Inflammatory macrophage (primary cell): Measurements from ENCODE around the gene USP43.
A peak's percentile ranks its signal among the peaks of the same experiment; 100 is the strongest.

Source experiments
- DNase-seq, 2 donors: peaks; one replicate each; pipeline ENCODE4 v3.0.0-alpha.2; 2020 to 2022

The USP43 gene

GRCh38 chr17:9715503-9716016 lies 70.2 kb downstream of the USP43 start:
- DNase-seq: no peak

- DNase-seq: no peak
These were observed 80.3 kb downstream of the USP43 start for GRCh38 chr17:9725575-9725974.

GRCh38 chr17:9726291-9726690 lies 81.0 kb downstream of the USP43 start:
- no peak for DNase-seq

GRCh38 chr17:9728005-9728404 lies 82.7 kb downstream of the USP43 start:
- DNase-seq: no peak

DNA sequence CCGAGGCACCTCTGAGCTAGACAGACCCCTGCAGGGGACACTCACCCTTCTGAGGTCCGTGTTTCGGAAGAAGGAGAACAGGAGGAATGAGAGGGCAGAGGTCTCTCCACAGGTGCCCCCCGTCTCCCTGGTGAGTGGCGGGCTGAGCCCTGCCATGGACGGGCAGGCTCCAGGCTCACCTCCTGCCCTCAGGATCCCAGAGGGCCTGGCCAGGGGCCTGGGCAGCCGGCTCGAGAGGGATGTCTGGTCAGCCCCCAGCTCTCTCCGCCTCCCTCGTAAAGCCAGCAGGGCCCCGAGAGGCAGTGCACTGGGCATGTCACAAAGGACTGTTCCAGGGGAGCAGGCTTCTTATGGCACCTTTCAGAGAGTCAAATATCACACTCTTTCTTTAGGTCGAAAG lies 83.2 kb downstream of the USP43 start:
- DNase-seq: no peak

- peak; percentile 42 to 54 for DNase-seq
These were observed 83.8 kb downstream of the USP43 start for GRCh38 chr17:9729034-9729650.

DNA sequence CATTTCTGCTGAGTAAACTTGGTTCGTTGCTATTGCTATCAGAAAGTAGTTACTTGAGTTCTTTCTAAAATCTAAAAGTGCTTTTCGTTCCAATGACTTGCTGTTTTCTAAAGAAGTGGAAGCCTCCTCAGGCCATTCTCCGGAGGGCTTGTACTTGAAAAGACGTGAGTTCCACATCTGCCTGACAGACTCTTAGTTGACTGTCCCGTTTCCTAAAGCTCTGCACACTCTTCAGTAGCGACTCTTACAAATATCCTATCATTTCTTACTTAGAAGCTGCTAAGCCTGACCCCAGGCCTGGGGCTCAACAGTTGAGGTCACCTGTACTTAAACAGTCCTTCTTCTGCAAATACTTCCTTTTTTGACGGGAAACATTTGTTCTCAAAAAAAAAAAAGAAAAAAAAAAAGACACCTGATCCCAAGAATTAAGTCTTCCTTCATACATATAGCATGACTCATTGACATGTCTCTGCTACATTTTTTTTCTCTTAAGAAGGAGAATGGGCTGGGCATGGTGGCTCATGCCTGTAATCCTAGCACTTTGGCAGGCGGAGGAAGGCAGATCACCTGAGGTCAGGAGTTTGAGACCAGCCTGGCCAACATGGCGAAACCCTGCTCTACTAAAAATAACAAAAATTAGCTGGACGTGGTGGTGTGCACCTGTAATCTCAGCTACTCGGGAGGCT lies 84.6 kb downstream of the USP43 start:
- no peak for DNase-seq

GRCh38 chr17:9750524-9750923 lies 105.2 kb downstream of the USP43 start:
- DNase-seq: no peak

- no peak for DNase-seq
These were observed 109.8 kb downstream of the USP43 start for GRCh38 chr17:9755083-9755482.

DNA sequence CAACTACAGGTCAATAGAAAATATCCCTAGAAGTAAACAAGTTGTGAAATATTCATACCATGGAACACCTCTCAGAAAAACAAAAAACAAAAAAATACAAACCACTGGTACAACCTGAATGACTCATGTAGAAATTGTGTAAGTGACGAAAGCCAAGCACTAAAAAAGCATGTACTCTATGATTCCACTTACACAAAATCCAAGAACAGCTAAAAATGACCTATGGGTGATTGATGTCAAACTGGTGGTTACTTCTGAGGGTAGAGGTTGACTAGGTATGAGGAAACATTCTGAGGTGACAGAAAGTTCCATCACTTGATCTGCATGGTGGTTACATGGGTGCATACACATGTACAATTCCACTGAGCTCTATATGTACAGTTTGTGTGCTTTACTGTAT lies 114.9 kb downstream of the USP43 start:
- no peak for DNase-seq

DNA sequence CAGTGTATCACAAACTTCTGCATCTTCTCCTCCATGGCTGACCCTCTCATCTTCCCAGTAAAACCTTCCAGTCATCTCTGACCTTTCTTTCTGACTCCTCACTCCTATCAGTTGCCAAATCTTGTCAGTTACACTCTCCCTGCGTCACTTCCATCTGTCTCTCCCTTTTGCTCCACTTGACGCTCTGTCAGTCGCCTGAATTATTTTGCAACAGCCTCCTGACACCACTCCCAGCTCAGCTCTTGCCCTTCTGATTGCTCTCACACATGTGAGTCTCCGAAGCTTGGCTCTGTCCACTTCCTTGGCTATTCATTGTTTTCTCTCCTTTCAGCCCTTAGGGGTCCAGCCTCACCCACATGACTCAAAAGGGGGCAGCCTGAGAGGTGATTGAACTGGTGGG lies 118.3 kb downstream of the USP43 start:
- DNase-seq: no peak

- DNase-seq: no peak
These were observed 120.0 kb downstream of the USP43 start for GRCh38 chr17:9765322-9765721.

DNA sequence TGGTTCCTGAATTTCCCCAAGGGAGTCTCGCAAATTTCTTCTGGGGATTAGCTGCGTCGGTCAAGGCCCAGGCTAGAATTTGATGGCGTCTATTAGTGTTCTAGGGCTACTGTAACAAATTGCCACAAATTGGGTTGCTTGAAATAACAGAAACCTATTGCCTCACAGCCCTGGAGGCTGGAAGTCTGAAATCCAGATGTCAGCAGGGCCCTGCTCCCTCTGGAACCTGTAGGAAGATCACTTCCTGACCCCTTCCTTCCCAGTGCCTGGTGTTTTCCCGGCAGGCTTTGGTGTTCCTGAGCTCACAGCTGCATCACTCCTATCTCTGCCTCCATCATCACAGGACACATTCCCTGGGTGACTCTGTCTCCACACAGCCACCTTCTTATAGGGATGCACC lies 121.7 kb downstream of the USP43 start:
- DNase-seq: no peak

DNA sequence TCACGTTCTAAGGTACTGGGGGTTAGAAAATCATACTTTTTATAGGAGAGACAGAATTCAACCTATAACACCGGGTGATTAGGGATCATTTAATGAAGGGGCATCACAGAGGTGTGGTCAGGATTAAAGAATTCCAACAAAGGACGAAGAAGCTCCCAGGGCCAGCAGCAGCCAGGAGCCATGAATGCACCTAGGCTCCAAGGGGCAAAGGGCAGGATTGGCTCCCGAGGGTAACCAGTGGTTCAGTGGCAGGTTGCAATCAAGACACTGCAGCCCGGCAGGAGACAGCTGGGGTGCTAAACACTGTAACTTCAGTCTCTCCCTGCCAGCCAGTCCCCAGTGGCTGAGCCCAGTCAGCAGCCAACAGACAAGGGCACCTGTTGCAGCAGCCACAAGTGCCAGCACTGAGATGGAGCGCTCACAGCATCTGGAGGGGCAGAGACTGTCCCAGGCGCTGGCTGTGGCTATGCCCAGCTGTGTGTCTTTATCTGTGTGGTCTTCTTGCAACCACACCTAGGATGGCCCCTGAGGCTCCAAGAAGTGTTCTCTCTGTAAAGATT lies 122.2 kb downstream of the USP43 start:
- DNase-seq: no peak

DNA sequence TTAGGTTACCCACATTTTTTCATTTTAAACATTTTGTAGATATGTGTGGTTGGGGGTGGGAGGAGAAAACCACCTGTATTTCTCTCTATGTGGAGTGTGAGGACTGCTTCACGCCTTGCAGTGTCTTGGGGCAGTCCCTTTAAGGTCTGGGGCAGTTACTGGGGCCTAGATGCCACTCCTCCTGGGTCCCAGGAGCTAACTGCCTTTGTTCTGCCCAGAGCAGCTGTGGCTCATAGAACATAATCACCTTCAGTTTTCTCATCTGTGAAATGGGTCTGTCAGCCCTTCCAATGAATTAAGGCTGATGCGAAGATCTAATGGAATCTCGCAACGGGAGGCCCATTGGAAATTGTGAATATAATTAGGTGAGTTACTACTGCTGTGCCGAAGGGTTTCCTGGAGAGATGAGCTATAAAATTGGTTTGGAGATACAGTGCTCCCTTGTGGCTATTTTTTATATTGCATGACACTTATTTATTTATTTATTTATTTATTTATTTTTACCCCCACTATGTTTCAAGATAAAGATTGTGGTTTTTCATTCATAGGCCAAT lies 123.1 kb downstream of the USP43 start:
- DNase-seq: peak; percentile 12 to 17

DNA sequence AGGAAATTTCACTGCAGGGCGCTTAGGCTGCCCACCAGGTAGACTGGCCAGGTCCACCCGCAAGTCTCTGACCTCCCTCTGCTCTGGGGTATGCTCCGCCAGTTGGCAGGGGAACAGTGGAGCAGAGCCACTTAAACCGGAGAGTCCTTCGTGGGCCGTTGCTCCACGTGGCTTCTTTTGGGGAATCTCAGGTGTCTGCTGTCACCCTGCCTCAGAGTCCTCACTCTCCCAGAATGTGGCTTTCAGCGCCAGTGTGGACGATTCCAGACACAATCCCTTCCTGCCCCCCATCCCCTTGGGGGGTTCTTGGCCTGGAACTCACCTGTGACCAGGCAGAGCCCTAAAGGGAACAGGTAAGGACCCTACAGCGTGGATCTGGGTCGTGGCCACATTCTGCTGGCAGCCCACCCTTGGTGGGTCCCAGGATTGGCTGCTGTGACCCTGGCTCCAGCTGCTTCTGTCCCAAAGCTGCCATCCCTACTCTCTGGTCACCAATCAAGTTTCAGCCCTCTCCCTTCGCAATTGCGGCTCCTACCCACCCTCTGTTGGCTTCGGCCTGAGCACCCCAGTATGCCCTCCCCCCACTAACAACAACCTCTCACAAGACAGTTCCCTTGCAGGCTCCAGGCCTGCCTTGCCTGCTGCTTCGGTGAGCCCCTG lies 123.8 kb downstream of the USP43 start:
- DNase-seq: no peak

GRCh38 chr17:9771465-9771864 lies 126.1 kb downstream of the USP43 start:
- no peak for DNase-seq

DNA sequence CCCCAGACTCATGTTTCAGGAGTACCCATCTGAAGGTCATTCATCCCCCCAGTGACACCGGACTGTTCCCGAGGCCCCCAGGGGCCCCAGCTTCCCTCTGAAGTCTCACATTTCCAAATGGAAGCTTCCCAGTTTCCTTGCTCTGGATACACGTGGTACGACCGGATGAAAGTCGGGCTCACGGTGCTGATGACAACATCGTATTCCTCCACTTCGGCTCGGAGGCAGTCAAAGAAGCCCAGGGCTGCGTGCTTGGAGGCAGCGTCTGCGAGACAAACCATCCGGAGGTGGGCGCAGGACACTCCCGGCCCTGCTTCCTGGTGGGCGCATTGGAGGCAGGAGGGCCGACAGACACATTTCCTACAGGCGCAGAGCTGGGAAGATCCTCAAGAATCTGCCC lies 127.3 kb downstream of the USP43 start:
- DNase-seq: no peak

GRCh38 chr17:9776911-9777310 lies 131.6 kb downstream of the USP43 start:
- DNase-seq: no peak
